H9 (cell line): ENCODE results near the gene MRM1. TPM values are rescaled to one million over a fixed set of nuclear protein-coding genes. Genes with fewer than 3 reads are reported as not detected.
A peak's percentile ranks its signal among the peaks of the same experiment; 100 is the strongest.

Experiments used
- DNase-seq: peaks from one replicate; pipeline ENCODE4 v3.0.0-alpha.2; 2017
- H2AFZ ChIP-seq: one replicate; pipeline ENCODE4 v1.6.1; 2013; ENCODE audit warnings: mild to moderate bottlenecking, low read length, control low read depth, moderate library complexity
- H2AK5ac ChIP-seq: 2 replicates; pipeline ENCODE4 v1.6.1; 2013; ENCODE audit warnings: low read length, control low read depth, mixed read lengths; ENCODE audit not compliant: insufficient read length
- H2BK120ac ChIP-seq: one replicate; pipeline ENCODE4 v1.6.1; 2013; ENCODE audit warnings: low read depth, mild to moderate bottlenecking, low read length, control low read depth, inconsistent platforms; ENCODE audit not compliant: poor library complexity, severe bottlenecking
- H2BK12ac ChIP-seq: 2 replicates; pipeline ENCODE4 v1.6.1; 2013; ENCODE audit warnings: low read length, control low read depth, mixed read lengths, low read depth; ENCODE audit not compliant: insufficient read length
- H2BK15ac ChIP-seq: 2 replicates; pipeline ENCODE4 v1.6.1; 2013; ENCODE audit warnings: low read depth, low read length, control low read depth
- H2BK20ac ChIP-seq: one replicate; pipeline ENCODE4 v1.6.1; 2013; ENCODE audit warnings: low read depth, mild to moderate bottlenecking, low read length, control low read depth, inconsistent platforms; ENCODE audit not compliant: poor library complexity, severe bottlenecking
- H2BK5ac ChIP-seq: 2 replicates; pipeline ENCODE4 v1.6.1; 2013; ENCODE audit warnings: low read length, control low read depth, mixed read lengths; ENCODE audit not compliant: insufficient read length
- H3K14ac ChIP-seq: 2 replicates; pipeline ENCODE4 v1.6.1; 2013; ENCODE audit warnings: low read length, control low read depth; ENCODE audit not compliant: insufficient read depth
- H3K18ac ChIP-seq: 2 replicates; pipeline ENCODE4 v1.6.1; 2013; ENCODE audit warnings: low read depth, mild to moderate bottlenecking, mixed read lengths, low read length, control low read depth; ENCODE audit not compliant: insufficient read length
- H3K23ac ChIP-seq: 2 replicates; pipeline ENCODE4 v1.6.1; 2013; ENCODE audit warnings: low read length, control low read depth, mixed read lengths, low read depth; ENCODE audit not compliant: insufficient read length
- H3K23me2 ChIP-seq: 2 replicates; pipeline ENCODE4 v1.6.1; 2013; ENCODE audit warnings: low read depth, mild to moderate bottlenecking, mixed read lengths, low read length, control low read depth; ENCODE audit not compliant: insufficient read length, poor library complexity, severe bottlenecking
- H3K27ac ChIP-seq: 2 replicates; pipeline ENCODE4 v1.5.1; 2013; ENCODE audit warnings: low read length, control low read depth, mixed read lengths, low read depth; ENCODE audit not compliant: insufficient read length
- H3K27me3 ChIP-seq: 2 replicates; pipeline ENCODE4 v1.6.1; 2013; ENCODE audit warnings: low read length, control low read depth, inconsistent platforms; ENCODE audit not compliant: insufficient read depth
- H3K4ac ChIP-seq: 2 replicates; pipeline ENCODE4 v1.6.1; 2013; ENCODE audit warnings: low read depth, mild to moderate bottlenecking, control low read depth, inconsistent platforms, low read length, moderate library complexity
- H3K4me1 ChIP-seq: 2 replicates; pipeline ENCODE4 v1.6.1; 2013; ENCODE audit warnings: low read length, control low read depth, inconsistent platforms; ENCODE audit not compliant: insufficient read depth
- H3K4me2 ChIP-seq: 2 replicates; pipeline ENCODE4 v1.6.1; 2013; ENCODE audit warnings: low read length, control low read depth, mixed read lengths; ENCODE audit not compliant: insufficient read length, insufficient read depth
- H3K56ac ChIP-seq: 2 replicates; pipeline ENCODE4 v1.6.1; 2013; ENCODE audit warnings: low read depth, mild to moderate bottlenecking, mixed read lengths, low read length, control low read depth; ENCODE audit not compliant: insufficient read length
- H3K79me1 ChIP-seq: 2 replicates; pipeline ENCODE4 v1.6.1; 2013; ENCODE audit warnings: low read depth, mild to moderate bottlenecking, moderate library complexity, low read length, control low read depth, inconsistent platforms; ENCODE audit not compliant: insufficient read depth, poor library complexity, severe bottlenecking
- H3K79me2 ChIP-seq: 2 replicates; pipeline ENCODE4 v1.6.1; 2013; ENCODE audit warnings: low read length, control low read depth, inconsistent platforms; ENCODE audit not compliant: insufficient read depth
- H3K9ac ChIP-seq: 2 replicates; pipeline ENCODE4 v1.6.1; 2013; ENCODE audit warnings: low read length, control low read depth, mixed read lengths; ENCODE audit not compliant: insufficient read length; ENCODE audit errors: extremely low read depth
- H3K9me3 ChIP-seq: one replicate; pipeline ENCODE4 v1.6.1; 2013; ENCODE audit warnings: low read depth, low read length, inconsistent platforms; ENCODE audit not compliant: control insufficient read depth
- H3T11ph ChIP-seq: one replicate; pipeline ENCODE4 v1.6.1; 2013; ENCODE audit warnings: mild to moderate bottlenecking, low read length, control low read depth, inconsistent platforms
- H4K20me1 ChIP-seq: one replicate; pipeline ENCODE4 v1.6.1; 2013; ENCODE audit not compliant: control insufficient read depth, insufficient read length, insufficient read depth
- H4K5ac ChIP-seq: 2 replicates; pipeline ENCODE4 v1.6.1; 2013; ENCODE audit warnings: low read depth, mild to moderate bottlenecking, mixed read lengths, low read length, control low read depth; ENCODE audit not compliant: insufficient read length
- H4K8ac ChIP-seq: replicated peaks from 2 replicates; pipeline ENCODE4 v1.6.1; 2013; ENCODE audit warnings: low read length, control low read depth, mixed read lengths, low read depth; ENCODE audit not compliant: insufficient read length
- H4K91ac ChIP-seq: 2 replicates; pipeline ENCODE4 v1.6.1; 2013; ENCODE audit warnings: low read depth, mild to moderate bottlenecking, moderate library complexity, mixed read lengths, low read length, control low read depth; ENCODE audit not compliant: insufficient read length
- H3K27ac Mint-ChIP-seq, 3 experiments: 2 replicates in 2 of 3; 3 replicates in 1 of 3; pipeline ENCODE4 v1.8.0; 2020 to 2021; ENCODE audit warnings: mixed read lengths in 3 of 3, mild to moderate bottlenecking in 1 of 3, moderate library complexity in 1 of 3
- H3K27me3 Mint-ChIP-seq: 2 replicates; pipeline ENCODE4 v1.8.0; 2021; ENCODE audit warnings: low read depth, mild to moderate bottlenecking, moderate library complexity, mixed read lengths
- H3K36me3 Mint-ChIP-seq, 3 experiments: 2 replicates in 2 of 3; 3 replicates in 1 of 3; pipeline ENCODE4 v1.8.0; 2020 to 2021; ENCODE audit warnings: low read depth in 3 of 3, mixed read lengths in 3 of 3; ENCODE audit not compliant: insufficient read depth in 1 of 3
- H3K4me1 Mint-ChIP-seq, 2 experiments: 2 replicates each; pipeline ENCODE4 v1.8.0; 2020; ENCODE audit warnings: mixed read lengths in 2 of 2
- H3K4me3 Mint-ChIP-seq, 2 experiments: 2 replicates in 1 of 2; 3 replicates in 1 of 2; pipeline ENCODE4 v1.8.0; 2020 to 2021; ENCODE audit warnings: mild to moderate bottlenecking in 2 of 2, mixed read lengths in 2 of 2, moderate library complexity in 1 of 2
- H3K9me3 Mint-ChIP-seq, 2 experiments: 2 replicates in 1 of 2; 3 replicates in 1 of 2; pipeline ENCODE4 v1.8.0; 2020; ENCODE audit warnings: mild to moderate bottlenecking in 2 of 2, mixed read lengths in 2 of 2, moderate library complexity in 1 of 2
- CTCF ChIP-seq: fragments of 200-600 bp; sonication (generic); conservative IDR thresholded peaks from 3 replicates; pipeline ENCODE4 v1.8.0; 2021; ENCODE audit warnings: antibody characterized with exemption, mild to moderate bottlenecking
- WGBS: extraction: QIAGEN DNeasy Blood & Tissue Kit; methylation state at CpG from one replicate; pipeline ENCODE4 v1.1.7; 2013; ENCODE audit warnings: missing lambda C conversion rate, low lambda C conversion rate, mixed read lengths; ENCODE audit not compliant: insufficient read length; ENCODE audit errors: extremely low coverage; 5-methylcytosine and 5-hydroxymethylcytosine counted together
- total RNA-seq: library from RNA; stranded (reverse); gene quantifications from 2 replicates; pipeline ENCODE4 v1.2.1, GENCODE V29; 2021

Gene MRM1
- total RNA-seq, 1 experiment from 2014 or later, result 10.3 TPM

GRCh38 chr17:36613155-36613554 lies 11.8 kb downstream of the MRM1 start:
- no peak overlapping the region for H2BK15ac ChIP-seq
- DNase-seq, result no peak
- no peak overlapping the region for H3K27ac ChIP-seq
- H3K23me2 ChIP-seq, result no peaks in the 10 kb centered on the region
- no peak overlapping the region for H4K8ac ChIP-seq
- H2AK5ac ChIP-seq, result no peak overlapping the region
- H3K27me3 ChIP-seq, result no peaks in the 10 kb centered on the region
- no peak overlapping the region for H3K4ac ChIP-seq
- no peaks in the 10 kb centered on the region for H3K79me2 ChIP-seq
- H2BK20ac ChIP-seq, result no peak overlapping the region
- H4K5ac ChIP-seq, result no peak overlapping the region
- no peak overlapping the region for H2BK120ac ChIP-seq
- peaks cover 3 to 9% (median 4%) of the 10 kb centered on the region in 3 experiments; a peak in 5 of 7 replicates for H3K36me3 Mint-ChIP-seq
- no peaks in the 10 kb centered on the region for H4K20me1 ChIP-seq
- no peaks in the 10 kb centered on the region for H3K9me3 ChIP-seq
- H3K56ac ChIP-seq, result no peak overlapping the region
- H3K27ac Mint-ChIP-seq, result peak overlapping the region in 2 of 3 experiments; percentile 34 to 92; a peak in 3 of 7 replicates
- no CpG with 5 or more reads among the region's 4 CpGs for WGBS
- H3K23ac ChIP-seq, result no peak overlapping the region
- H3K4me2 ChIP-seq, result no peak overlapping the region
- H3K4me3 Mint-ChIP-seq, result peak overlapping the region in 1 of 2 experiments; percentile 60; a peak in 2 of 5 replicates
- H4K91ac ChIP-seq, result no peak overlapping the region
- no peak overlapping the region for H2BK12ac ChIP-seq
- H2BK5ac ChIP-seq, result no peak overlapping the region
- H3T11ph ChIP-seq, result no peak overlapping the region
- H3K4me1 ChIP-seq, result peaks cover 8% of the 10 kb centered on the region; the same call in 1 of the 2 replicates
- H3K27me3 Mint-ChIP-seq, result no peaks in the 10 kb centered on the region
- no peak for TF ChIP-seq CTCF
- H2AFZ ChIP-seq, result no peak overlapping the region
- peaks cover 43 to 55% of the 10 kb centered on the region in 2 experiments for H3K4me1 Mint-ChIP-seq
- H3K9ac ChIP-seq, result no peak overlapping the region
- no peak overlapping the region for H3K14ac ChIP-seq
- peaks cover 0 to 3% of the 10 kb centered on the region in 2 experiments; a peak in 1 of 5 replicates for H3K9me3 Mint-ChIP-seq
- no peak overlapping the region for H3K18ac ChIP-seq
- no peaks in the 10 kb centered on the region for H3K79me1 ChIP-seq
